Fibroblast of lung (primary cell): ENCODE data around the gene PFAS.

Experiments
- EZH2 ChIP-seq: IDR thresholded peaks from 2 replicates; pipeline ENCODE4 v1.5.1; 2012; ENCODE audit warnings: low read length, control low read depth, mild to moderate bottlenecking; ENCODE audit errors: missing control alignments
- TF ChIP-seq, protein P1 (sequence below), 2 donors: IDR thresholded peaks in 1 of 2; conservative IDR thresholded peaks in 1 of 2; 1 replicate in 1 of 2; 2 replicates in 1 of 2; pipeline ENCODE4 v1.5.1; 2011 to 2012; ENCODE audit warnings: low read length in 2 of 2, control low read depth in 1 of 2, inconsistent platforms in 1 of 2, low read depth in 1 of 2, mild to moderate bottlenecking in 1 of 2

DNA sequence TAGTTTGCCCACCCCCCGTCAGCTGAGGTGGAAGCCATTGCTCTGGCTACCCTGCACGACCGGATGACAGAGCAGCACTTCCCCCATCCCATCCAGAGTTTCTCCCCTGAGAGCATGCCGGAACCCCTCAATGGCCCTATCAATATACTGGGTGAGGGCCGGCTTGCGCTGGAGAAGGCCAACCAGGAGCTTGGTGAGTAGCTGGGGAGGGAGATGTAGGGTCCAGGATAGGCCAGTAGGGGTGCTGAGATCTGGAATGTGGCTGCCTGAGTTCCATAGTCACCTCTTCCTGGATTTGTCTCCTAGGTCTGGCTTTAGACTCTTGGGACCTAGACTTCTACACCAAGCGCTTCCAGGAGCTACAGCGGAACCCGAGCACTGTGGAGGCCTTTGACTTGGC lies 6.4 kb downstream of the PFAS start:
- TF ChIP-seq EZH2, result no peak
- TF ChIP-seq, protein P1, sequence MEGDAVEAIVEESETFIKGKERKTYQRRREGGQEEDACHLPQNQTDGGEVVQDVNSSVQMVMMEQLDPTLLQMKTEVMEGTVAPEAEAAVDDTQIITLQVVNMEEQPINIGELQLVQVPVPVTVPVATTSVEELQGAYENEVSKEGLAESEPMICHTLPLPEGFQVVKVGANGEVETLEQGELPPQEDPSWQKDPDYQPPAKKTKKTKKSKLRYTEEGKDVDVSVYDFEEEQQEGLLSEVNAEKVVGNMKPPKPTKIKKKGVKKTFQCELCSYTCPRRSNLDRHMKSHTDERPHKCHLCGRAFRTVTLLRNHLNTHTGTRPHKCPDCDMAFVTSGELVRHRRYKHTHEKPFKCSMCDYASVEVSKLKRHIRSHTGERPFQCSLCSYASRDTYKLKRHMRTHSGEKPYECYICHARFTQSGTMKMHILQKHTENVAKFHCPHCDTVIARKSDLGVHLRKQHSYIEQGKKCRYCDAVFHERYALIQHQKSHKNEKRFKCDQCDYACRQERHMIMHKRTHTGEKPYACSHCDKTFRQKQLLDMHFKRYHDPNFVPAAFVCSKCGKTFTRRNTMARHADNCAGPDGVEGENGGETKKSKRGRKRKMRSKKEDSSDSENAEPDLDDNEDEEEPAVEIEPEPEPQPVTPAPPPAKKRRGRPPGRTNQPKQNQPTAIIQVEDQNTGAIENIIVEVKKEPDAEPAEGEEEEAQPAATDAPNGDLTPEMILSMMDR (conservative IDR thresholded peaks at IDR 0.05 in 1 of 2, IDR thresholded peaks at IDR 0.05 in 1 of 2; ENCODE audit: low read depth in 1 of 2, low read length in 2 of 2), result no peak
